NCI-H2196 (cell line): ENCODE measurements around the gene TSPEAR.
"Not testable (repeated sequence)": the region's sequence is repeated elsewhere in the genome, so short reads cannot be mapped to it uniquely, and the experiment has no call there.

ENCODE experiments used
- DNase-seq: peaks from one replicate; lab custom pipeline; 2025; ENCODE audit not compliant: unreplicated experiment; lab: John Stamatoyannopoulos, UW

TSPEAR gene

DNA sequence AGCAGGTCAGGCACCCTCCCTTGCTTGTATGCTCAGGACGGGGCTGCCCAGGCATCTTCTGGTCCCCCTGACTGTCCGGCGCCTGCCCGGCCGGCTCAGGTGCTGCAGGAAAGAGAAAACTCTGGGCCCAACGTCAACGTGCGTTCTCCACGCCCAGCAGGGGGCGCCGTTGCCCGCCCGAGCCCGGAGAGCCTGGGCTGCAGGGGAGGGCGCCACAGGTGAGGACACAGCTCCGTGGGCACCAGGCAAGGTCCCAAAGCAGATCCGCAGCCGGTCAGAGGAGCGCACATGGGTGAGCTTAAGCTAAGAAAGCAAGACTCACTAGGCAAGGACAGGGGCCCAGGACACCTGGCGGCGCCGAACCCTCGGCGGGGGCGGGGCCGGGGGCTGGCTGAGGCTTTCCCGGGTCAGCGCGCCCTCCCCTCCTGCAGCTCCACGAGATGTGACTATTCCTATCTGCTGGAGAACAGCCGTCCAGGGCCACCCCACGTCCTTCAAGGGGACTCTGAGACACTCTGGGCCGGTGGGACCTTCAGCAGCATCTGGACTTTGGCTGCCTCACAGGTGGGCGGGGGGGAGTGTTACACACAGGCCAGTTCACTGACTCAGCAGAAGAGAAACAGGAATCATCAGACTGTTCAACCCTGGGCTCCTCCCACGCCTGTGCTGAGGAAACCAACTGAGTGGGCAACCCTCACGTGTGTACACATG, 200.7 kb downstream of the TSPEAR start:
- DNase-seq = peak; percentile 87

DNA sequence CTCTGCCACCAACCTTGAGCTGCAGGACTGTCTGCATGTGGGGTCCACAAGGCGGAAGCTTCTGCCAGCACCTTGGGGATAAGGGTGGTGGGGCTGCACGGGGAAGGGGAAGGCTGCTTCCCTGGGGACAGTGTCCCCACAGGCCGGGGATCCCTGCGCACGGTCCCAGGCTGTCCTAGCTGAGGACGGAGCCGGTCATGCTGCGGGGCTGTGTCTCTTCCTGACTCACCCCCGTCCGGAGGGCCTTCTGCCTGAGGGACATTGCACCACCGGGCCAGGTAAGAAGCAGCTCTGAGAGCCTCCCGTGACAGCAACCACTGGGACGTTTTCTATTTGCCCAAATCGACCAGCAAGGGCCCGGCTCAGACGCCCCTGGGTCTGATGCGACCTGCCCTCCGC, 201.3 kb downstream of the TSPEAR start:
- DNase-seq = no peak

DNA sequence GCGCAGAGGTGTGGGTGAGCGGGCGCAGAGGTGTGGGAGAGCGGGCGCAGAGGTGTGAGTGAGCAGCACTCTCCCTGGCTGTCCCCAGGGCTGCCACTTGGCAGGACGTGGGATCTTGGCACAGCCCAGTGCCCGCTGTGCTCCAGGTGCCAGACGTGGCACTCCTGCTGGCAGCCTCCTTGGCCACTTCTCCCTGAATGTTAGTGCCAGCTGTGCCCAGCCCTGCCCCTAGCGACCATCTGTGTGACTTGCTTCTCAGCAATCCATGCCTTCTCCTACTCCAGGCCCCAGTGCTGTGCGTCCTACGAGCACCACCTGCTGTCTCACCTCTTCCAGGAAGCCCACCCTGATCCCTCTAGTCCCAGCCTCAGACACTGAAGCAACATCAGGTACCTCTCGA, 201.8 kb downstream of the TSPEAR start:
- DNase-seq = peak; percentile 90

DNA sequence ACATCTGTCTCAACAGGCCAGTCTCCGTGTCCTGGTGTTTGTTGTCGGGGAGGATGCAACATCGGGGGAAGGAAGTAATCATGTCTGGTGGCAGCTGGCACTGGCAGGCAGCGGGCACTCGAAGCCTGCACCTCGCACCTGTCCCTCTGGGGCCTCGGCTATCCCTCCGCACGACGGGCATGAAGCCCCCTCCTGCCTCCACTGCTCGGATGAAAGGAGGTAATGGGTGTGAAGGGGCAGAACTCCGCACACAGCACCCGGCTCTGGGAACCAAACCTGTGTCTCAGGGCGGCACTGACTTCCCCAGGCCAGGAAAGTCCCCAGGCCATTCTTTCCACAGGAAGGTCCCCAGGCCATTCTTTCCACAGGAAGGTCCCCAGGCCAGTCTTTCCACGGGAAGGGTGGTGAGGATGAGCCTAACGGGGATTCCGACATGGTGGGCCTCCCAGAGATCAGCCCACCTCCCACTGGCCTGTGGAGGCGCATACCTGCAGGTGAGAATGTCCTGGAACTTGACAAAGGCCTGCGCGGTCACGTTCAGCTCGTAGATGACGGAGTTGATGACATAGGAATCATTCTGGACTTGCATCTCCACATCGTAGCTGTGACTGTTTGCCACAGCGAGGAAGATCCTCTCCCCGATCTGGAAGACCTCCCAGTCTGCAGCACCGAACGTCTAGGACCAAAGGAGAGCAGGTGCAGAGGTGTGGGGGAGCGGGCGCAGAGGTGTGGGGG, 202.5 kb downstream of the TSPEAR start:
- no peak for DNase-seq

DNA sequence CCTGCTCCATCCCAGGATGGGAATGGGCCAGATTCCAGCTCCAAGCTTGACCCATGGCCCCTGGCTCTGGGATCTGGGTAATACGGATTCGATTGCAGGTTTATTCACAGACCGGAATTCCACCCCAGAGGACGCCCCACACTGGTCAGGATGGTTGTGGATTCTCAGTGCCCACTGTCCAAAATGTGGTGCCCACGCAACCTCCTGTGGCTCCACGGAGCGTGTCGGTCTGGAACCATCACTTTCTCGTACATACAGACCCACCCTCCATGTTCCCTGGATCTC, 203.0 kb downstream of the TSPEAR start:
- no peak for DNase-seq

DNA sequence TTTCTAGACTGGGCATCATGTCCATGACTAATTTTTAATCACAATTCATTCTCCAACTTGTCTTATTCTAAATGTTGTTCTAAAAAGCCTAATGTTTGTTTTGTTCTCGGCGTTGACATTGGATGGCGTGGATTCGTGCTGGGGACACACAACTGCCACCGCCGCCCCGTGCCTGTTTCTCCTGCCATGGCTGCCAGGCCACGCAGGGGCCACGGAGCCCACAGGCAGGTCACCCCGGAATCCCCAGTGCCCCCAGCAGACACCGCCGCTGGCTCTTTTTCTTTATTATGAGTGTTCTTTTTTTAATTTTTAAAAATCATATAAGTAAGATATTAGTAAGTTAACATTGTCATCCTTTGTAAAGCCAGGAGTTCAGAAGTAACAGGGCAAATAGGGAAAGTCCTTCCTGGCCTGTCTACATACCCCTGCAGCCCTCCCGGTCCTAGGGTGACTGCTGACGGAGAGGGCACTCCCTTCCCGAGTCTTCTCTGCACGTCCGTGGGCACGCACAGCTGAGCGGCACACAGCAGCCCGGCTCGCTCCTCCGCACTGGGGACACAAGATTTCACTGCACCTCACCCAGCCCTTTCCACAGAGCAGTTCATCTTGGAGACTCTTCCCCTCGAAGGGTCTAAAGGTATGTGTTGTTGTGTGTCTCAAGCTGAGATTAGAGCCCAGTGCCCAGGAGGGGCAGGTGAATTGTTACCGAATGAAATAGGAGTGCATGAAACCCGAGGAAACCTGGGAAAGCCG, 203.5 kb downstream of the TSPEAR start:
- DNase-seq = no peak

DNA sequence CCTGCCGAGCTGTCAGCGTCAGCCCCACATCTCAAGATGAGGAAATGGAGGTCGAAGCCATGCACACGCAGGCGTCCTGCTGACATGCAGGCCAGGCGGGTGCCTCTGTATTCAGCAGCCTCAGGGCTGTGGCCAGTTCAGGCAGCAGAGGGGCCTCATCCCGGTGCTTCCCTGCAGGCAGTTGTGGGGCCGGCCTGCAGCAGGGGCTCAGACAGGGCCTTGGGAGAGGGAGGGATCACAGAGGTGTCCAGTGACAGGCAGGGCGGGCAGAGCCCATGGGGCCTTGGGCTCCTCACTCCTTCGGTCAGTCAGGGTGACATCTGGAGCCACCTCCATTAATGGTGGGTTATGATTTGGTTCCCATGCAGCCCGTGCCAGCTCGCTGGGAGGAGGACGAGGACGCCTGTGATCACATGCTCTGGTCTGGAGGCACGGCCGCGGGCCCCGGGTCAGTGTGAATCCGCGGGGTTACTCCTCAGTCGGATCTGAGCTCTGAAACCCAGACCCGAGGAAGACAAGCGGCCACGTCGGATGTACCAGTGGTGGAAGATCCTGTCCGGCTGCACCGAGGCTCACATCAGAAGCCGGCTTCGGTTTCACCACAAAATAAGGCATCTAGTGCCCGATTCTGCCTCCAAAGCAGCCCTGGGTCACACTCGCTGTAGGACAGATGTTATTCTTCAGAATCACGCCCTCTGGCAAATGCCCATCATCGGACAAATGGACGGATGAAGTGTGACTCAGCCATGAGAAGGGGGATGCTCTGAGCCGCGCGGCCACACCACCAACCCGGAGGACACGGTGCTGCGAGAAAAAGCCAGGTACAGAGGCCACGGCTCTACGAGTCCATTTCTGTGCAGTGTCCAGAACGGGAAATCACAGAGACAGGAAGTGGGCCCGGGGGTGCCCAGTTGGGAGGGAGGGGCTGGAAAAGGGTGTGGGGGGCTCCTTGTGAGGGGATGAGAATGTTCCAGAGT, 204.8 kb downstream of the TSPEAR start:
- DNase-seq = no peak

DNA sequence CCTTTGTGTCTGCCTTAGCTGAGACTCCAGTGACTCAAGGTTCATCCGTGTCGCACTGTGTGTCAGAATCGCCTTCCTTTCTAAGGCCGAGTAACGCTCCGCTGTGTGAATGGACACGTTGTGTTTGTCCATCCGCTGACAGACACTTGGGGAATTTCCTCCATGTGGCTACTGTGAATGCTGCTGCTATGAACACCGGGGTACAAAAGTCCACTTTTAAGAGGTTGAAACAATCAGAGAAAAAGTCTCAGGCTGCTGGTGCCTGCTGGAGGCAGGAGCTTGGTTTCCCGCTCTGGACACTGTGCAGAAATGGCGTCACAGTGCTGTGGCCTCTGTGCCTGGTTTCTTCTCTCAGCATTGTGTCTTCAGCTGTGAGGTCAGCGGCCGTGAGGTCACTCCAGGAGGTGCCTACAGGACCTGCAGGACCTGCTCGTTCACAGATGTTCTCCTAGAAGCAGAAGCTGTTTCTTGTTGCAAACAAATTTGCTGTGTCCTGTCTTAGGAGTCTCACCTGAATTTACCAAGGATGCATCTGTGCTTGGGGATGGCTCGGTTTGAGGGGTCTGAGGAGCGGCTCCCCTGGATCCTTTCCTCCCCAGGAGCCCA, 205.6 kb downstream of the TSPEAR start:
- DNase-seq = no peak

DNA sequence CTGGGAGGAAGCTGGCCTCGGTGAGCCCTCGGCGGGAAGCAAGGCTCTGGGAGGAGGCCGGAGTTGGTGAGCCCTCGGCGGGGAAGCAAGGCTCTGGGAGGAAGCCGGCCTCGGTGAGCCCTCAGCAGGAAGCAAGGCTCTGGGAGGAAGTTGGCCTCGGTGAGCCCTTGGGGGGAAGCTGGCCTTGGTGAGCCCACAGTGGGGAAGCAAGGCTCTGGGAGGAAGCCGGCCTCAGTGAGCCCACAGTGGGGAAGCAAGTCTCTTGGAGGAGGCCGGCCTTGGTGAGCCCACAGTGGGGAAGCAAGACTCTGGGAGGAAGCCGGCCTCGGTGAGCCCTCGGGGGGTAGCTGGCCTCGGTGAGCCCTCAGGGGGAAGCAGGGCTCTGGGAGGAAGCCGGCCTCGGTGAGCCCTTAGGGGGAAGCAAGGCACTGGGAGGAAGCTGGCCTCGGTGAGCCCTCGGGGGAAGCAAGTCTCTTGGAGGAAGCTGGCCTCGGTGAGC, 207.4 kb downstream of the TSPEAR start:
- DNase-seq = no peak

DNA sequence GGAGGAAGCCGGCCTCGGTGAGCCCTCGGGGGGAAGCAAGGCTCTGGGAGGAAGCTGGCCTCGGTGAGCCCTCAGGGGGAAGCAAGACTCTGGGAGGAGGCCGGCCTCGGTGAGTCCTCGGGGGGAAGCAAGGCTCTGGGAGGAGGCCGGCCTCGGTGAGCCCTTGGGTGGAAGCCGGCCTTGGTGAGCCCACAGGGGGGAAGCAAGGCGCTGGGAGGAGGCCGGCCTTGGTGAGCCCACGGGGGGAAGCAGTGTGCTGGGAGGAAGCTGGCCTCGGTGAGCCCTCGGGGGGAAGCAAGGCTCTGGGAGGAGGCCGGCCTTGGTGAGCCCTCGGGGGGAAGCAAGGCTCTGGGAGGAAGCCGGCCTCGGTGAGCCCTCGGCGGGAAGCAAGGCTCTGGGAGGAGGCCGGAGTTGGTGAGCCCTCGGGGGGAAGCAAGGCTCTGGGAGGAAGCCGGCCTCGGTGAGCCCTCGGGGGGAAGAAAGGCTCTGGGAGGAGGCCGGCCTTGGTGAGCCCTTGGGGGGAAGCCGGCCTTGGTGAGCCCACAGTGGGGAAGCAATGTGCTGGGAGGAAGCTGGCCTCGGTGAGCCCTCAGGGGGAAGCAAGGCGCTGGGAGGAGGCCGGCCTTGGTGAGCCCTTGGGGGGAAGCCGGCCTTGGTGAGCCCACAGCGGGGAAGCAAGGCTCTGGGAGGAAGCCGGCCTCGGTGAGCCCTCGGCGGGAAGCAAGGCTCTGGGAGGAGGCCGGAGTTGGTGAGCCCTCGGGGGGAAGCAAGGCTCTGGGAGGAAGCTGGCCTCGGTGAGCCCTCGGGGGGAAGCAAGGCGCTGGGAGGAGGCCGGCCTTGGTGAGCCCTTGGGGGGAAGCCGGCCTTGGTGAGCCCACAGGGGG, 208.1 kb downstream of the TSPEAR start:
- DNase-seq = not testable (repeated sequence)

DNA sequence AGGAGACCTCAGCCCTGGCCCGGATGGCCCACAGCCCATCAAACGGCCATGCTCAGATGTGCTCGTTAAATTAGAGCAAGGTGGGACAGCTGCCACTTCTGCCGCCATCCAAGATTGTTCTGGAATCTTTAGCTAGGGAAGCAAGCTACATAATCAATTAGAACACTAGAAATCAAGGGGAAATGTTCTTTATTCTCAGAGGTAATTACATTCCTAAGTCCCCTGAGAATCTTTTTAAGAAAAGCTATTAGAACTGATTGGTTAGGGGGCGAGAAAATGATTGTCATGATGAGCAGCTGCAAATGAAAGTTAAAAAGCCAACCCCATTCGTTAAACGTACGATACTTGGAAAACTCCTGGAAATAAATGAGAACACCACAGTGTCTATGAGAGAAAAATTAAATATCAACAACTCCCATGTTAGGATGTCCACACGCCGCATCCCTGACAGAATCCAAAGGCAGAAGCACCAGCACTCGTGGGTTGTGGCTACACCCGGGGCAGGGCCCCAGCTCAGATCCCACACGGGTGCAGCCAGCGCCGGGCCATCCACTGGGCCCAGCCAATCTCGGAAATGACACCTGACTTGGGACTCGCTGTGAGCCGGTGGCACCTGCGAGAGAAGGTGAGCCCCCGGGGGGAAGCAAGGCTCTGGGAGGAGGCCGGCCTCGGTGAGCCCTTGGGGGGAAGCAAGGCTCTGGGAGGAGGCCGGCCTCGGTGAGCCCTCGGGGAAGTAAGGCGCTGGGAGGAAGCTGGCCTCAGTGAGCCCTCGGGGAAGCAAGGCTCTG, 209.0 kb downstream of the TSPEAR start:
- no peak for DNase-seq

DNA sequence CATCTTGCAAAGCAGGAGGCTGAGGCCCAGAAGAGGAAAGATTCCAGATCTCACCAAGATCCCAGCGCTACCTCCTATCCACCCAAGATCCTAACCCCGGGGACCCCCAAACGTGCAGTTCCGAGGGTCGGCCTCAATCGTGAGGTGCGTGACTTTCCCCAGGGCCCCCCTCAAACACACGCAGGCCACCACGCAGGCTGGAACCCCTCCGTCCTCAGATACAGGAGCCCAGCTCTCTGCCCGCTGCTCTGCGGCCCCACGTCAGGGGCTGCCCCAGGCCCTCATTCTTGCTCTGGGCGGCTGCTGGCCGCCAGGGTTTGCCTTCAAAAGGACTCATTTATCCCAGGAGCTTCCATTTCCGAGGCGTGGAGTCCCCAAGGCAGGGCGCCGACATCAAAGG, 211.3 kb downstream of the TSPEAR start:
- DNase-seq = no peak

DNA sequence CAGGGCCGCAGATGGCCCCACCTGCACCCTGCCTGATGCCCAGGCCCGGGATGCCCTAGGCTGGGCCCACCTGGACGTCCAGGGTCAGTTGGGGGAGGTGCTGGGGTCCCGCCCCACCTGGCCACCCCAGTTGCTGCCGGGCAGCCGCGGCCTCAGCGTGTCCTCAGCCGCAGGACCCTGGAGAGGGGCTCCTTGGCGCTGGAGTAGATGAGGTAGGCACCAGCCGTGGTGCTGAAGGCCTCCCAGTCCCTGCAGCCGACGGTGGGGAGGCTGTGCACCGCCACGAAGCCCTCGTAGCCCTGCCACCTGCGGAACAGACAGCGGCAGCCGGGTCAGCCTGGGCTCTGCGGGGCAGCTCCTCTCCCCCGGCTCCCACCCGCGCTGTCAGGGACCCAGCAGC, 211.7 kb downstream of the TSPEAR start:
- no peak for DNase-seq

DNA sequence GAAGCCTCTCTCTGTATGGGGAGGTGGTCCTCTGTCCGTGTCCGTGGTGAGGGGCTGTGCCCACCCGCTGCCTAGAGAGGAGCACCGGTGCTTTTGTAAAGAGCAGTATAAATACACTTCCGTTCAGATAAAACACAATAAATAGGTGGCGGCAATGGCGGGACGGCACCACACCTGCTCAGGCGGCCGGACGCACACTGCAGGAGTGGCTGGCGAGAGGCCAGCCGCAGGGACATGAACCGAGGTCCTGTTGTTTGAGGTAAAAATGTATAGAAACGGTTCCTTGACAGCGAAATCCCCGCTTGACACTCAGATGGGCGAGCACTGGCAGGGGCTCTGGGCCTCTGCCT, 212.2 kb downstream of the TSPEAR start:
- DNase-seq = no peak

DNA sequence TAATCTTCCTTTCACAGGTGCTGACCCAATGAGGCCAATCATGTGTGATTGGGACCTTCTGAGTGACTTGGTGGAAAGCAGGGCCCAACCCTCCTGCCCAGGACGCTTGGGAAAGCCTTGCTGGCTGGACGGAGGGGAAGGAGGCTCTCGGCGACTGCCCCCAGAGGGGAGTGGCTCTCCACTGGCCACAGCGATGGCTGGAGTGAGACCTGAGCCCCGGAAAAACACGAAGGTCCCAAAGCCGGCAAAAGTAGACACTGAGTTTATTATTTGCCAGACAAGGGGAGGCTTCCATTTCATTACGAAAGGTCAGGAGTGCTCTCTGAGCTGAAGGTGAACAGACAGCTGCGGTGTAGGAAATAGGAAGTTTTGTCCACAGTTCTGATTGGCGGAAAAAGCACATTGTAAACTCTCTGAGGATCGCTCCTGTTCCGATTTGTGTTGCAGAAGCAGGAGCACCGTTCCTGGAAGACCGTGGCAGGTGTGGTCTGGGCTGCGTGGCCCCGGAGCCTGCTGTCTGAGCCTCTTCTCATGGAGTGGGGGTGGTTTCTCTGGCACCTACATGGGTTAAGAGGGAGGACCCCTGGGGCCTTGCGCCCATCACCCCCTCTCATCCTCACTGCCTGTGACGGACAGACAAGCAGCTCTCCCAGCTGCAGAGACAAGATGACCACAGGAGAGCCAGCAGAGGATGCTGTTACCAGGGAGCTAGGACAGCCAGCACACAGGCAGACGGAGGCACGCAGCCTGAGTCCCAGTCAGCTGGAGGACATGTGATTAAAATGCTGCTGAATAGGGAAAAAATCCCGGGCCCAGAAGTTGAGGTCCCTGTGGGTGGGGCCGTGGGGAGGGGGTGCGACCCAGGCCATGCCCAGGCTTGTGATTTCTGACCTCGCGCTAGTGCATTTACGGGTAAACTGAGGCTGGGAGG, 212.8 kb downstream of the TSPEAR start:
- no peak for DNase-seq

DNA sequence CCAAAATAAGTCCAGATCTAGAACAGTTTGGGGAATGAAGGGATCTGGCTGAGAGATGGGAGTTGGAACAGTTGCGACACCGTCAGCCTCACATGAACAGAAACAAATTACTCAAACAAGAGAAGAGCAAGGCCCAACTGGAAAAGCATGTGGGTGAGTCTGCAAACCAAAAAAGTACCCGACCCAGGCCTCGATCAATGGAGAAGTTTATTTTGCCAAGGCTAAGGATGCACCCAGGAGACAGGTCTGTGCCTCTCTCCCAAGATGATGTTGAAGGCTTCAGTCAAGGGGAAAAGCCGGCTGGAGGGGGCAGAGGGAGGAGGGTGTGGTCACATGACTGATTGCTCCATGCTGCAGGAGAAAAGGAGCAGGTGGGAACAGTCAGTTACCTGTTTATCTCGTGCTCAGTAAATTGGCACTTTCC, 213.7 kb downstream of the TSPEAR start:
- DNase-seq = no peak
